Gastrocnemius medialis (tissue), 4 donors: ENCODE measurements around the gene IFIT1.
"Not testable (repeated sequence)": the region's sequence is repeated elsewhere in the genome, so short reads cannot be mapped to it uniquely, and the experiment has no call there.

Experiments
- CTCF ChIP-seq, 5 experiments: fragments of 450-650 bp in 3 of 5; fragments of 200-600 bp in 2 of 5; sonication (generic) in 2 of 5; IDR thresholded peaks in 4 of 5; conservative IDR thresholded peaks in 1 of 5; 1 replicate in 4 of 5; 2 replicates in 1 of 5; pipeline ENCODE4 v1.5.1; 2016 to 2019; ENCODE audit warnings: antibody characterized with exemption in 5 of 5, mild to moderate bottlenecking in 3 of 5, moderate library complexity in 3 of 5
- POLR2A ChIP-seq, 2 donors: fragments of 450-650 bp; IDR thresholded peaks; one replicate each; pipeline ENCODE4 v1.6.1; 2017; ENCODE audit warnings: antibody characterized with exemption in 2 of 2, mild to moderate bottlenecking in 2 of 2, moderate library complexity in 2 of 2

- TF ChIP-seq CTCF (IDR thresholded peaks at IDR 0.05 in 4 of 5, conservative IDR thresholded peaks at IDR 0.05 in 1 of 5); POLR2A (IDR thresholded peaks at IDR 0.05): not testable (repeated sequence)
Measured at GRCh38 chr10:89409282-89409681, 16.9 kb downstream of the IFIT1 start.
